CD4-positive, alpha-beta memory T cell (primary cell): ENCODE results near the gene OR5K2. TPM values are rescaled to one million over a fixed set of nuclear protein-coding genes. Genes with fewer than 3 reads are reported as not detected.

ENCODE experiments used
- CTCF ChIA-PET: fragments of 350-600 bp; sonication (Branson Sonifier 250); formaldehyde crosslinking; loops from one replicate; lab custom pipeline; 2021; ENCODE audit warnings: inconsistent platforms; ENCODE audit not compliant: partially characterized antibody; lab: Charles Lee
- POLR2A ChIA-PET: fragments of 350-600 bp; sonication (Branson Sonifier 250); formaldehyde crosslinking; loops from one replicate; lab custom pipeline; 2021; ENCODE audit not compliant: partially characterized antibody; lab: Charles Lee
- DNase-seq, 5 donors: peaks; one replicate each; pipeline versions ENCODE4 v3.0.0 to v3.0.0-alpha.2; 2020 to 2022; ENCODE audit warnings: mixed read lengths in 1 of 5
- H3K27ac ChIP-seq: one replicate; pipeline ENCODE4 v1.7.0; 2013; ENCODE audit warnings: low read depth, low read length
- H3K27me3 ChIP-seq: 2 replicates; pipeline ENCODE4 v1.7.0; 2013; ENCODE audit warnings: mild to moderate bottlenecking, low read length, moderate library complexity; ENCODE audit not compliant: insufficient read depth
- H3K36me3 ChIP-seq: 2 replicates; pipeline ENCODE4 v1.7.0; 2013; ENCODE audit warnings: mild to moderate bottlenecking, low read length, moderate library complexity; ENCODE audit not compliant: insufficient read depth
- H3K4me1 ChIP-seq: 2 replicates; pipeline ENCODE4 v1.7.0; 2013; ENCODE audit warnings: mild to moderate bottlenecking, low read length, moderate library complexity; ENCODE audit not compliant: insufficient read depth
- H3K4me3 ChIP-seq, 2 donors: one replicate each; pipeline ENCODE4 v1.7.0; 2013; ENCODE audit warnings: low read length in 2 of 2, mild to moderate bottlenecking in 1 of 2
- H3K9me3 ChIP-seq, 2 donors: one replicate each; pipeline ENCODE4 v1.7.0; 2013; ENCODE audit warnings: low read length in 2 of 2, control low read depth in 1 of 2; ENCODE audit not compliant: control insufficient read depth in 1 of 2
- H3K27ac Mint-ChIP-seq, 7 donors: one replicate each; pipeline ENCODE4 v1.8.0; 2020 to 2021; ENCODE audit warnings: mixed read lengths in 7 of 7, mild to moderate bottlenecking in 6 of 7, inconsistent platforms in 3 of 7, moderate library complexity in 3 of 7
- H3K27me3 Mint-ChIP-seq, 2 donors: one replicate each; pipeline ENCODE4 v1.8.0; 2020 to 2021; ENCODE audit warnings: mixed read lengths in 2 of 2
- H3K36me3 Mint-ChIP-seq, 2 donors: one replicate each; pipeline ENCODE4 v1.8.0; 2020 to 2021; ENCODE audit warnings: mixed read lengths in 2 of 2, inconsistent platforms in 1 of 2, mild to moderate bottlenecking in 1 of 2
- H3K4me1 Mint-ChIP-seq, 4 donors: one replicate each; pipeline ENCODE4 v1.8.0; 2020 to 2021; ENCODE audit warnings: mixed read lengths in 4 of 4, mild to moderate bottlenecking in 1 of 4
- H3K4me3 Mint-ChIP-seq, 8 donors: one replicate each; pipeline ENCODE4 v1.8.0; 2020 to 2021; ENCODE audit warnings: mixed read lengths in 8 of 8, mild to moderate bottlenecking in 7 of 8, moderate library complexity in 6 of 8, inconsistent platforms in 3 of 8
- H3K9me3 Mint-ChIP-seq, 8 donors: one replicate each; pipeline ENCODE4 v1.8.0; 2020 to 2021; ENCODE audit warnings: mixed read lengths in 8 of 8, mild to moderate bottlenecking in 5 of 8, inconsistent platforms in 3 of 8, moderate library complexity in 1 of 8
- intact Hi-C: fragments of 100-400 bp; cut with micrococcal nuclease; formaldehyde crosslinking; loops from one replicate; pipeline ENCODE4 v1.15.1; 2023
- polyA plus RNA-seq, 2 donors: library from polyadenylated mRNA; unstranded; fragments of 300-500 nt; fragmentation: Illumina TruSeq; gene quantifications; one replicate each; pipeline ENCODE4 v1.2.3, GENCODE V29; 2021
- total RNA-seq, 2 experiments: library from RNA; stranded (reverse); gene quantifications; one replicate each; pipeline ENCODE4 v1.2.3, GENCODE V29; 2021

The OR5K2 gene
- total and polyA plus RNA-seq, 4 experiments from 2014 or later: not detected

DNA sequence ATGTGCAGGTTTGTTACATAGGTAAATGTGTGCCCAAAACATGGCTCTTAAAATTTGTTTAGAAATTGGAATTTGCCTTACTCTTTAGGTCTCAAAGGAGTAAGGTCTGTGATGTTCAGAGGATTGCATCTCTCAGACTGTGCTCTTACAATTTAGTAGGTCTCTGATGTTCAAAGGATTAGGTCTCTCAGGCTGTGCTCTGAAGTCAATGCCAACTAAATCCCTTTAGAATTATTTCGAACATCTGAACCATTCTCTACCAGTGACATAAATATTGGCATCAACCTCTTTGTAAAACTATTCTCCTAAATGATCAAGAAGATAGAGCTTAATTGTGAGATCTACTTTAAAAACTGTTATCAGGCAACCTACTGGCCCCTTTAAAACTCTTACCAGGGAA, 34.6 kb upstream of the OR5K2 start, which contains the start of gene OR5K1:
Gene OR5K1 (plus strand): TSS at position 301 of the 400 bp plus-strand sequence. CDS start 6,376 bp downstream, outside the sequence.
- no peaks in the 10 kb centered on the region for H3K27me3 Mint-ChIP-seq
- intact Hi-C loops: no loop called here
- no peaks in the 10 kb centered on the region for H3K9me3 ChIP-seq
- H3K36me3 Mint-ChIP-seq: no peaks in the 10 kb centered on the region
- no peaks in the 10 kb centered on the region for H3K4me1 ChIP-seq
- no peaks in the 10 kb centered on the region for H3K27me3 ChIP-seq
- H3K4me3 ChIP-seq: no peak within 1 kb of the TSS
- POLR2A ChIA-PET: no interaction called here
- no peak within 1 kb of the TSS for H3K27ac ChIP-seq
- H3K4me3 Mint-ChIP-seq: no peak within 1 kb of the TSS
- peaks cover 0 to 8% (median 2%) of the 10 kb centered on the region in 8 donors for H3K9me3 Mint-ChIP-seq
- CTCF ChIA-PET: no interaction called here
- no peaks in the 10 kb centered on the region for H3K36me3 ChIP-seq
- DNase-seq: no peak
- H3K4me1 Mint-ChIP-seq: no peaks in the 10 kb centered on the region
- peak within 1 kb of the TSS in 2 of 7 donors; percentile 6 to 16 for H3K27ac Mint-ChIP-seq

DNA sequence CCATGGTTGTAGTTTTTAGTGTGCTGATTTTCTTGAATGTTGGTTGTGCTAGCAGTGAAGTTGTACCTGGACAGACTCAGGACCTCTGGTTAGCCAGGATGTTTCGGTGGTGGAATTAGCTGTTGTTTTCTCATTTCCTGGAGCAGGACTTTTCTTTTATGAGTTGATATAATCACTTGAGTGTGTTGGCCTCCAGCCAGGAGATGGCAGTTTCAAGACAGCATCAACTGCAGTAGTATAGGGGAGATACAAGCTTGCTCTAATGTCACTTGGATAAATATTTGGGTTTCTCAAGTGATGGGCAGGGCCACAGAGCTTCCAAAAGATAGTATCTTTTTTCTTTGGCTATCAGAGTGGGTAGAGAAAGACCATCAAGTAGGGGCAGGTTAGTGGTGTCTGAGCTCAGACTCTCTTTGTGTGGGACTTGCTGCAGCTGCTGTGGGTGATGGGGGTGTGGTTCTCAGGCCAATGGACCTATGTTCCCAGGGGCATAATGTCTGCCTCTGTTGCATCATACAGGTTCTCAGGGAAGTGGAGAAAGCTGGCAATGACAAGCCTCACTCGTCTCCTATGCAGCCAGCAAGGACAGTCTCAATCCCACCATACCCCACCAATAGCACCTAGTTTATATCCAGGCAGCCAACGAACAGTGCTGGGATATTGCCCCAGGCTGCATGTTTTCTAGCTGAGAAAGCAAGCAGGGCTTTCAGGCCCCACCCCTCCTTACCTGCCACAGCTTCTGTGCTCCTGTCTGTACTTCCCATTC, 14.6 kb upstream of the OR5K2 start:
- H3K27ac ChIP-seq: no peak overlapping the region
- no peaks in the 10 kb centered on the region for H3K27me3 ChIP-seq
- POLR2A ChIA-PET: interaction anchor here (0.8 kb wide), 1 partner anchor 81 kb away, joined by 3 read pairs; no protein-coding TSS in a partner anchor
- intact Hi-C loops: no loop called here
- no peak for DNase-seq
- no peaks in the 10 kb centered on the region for H3K4me1 ChIP-seq
- no peaks in the 10 kb centered on the region for H3K4me1 Mint-ChIP-seq
- peaks cover 0 to 4% of the 10 kb centered on the region in 2 donors for H3K9me3 ChIP-seq
- peaks cover 4 to 7% of the 10 kb centered on the region in 2 donors for H3K27me3 Mint-ChIP-seq
- H3K4me3 ChIP-seq: no peak overlapping the region
- H3K9me3 Mint-ChIP-seq: peaks cover 3 to 70% (median 43%) of the 10 kb centered on the region in 8 donors
- H3K4me3 Mint-ChIP-seq: no peak overlapping the region
- H3K36me3 Mint-ChIP-seq: peaks cover 2 to 11% of the 10 kb centered on the region in 2 donors
- H3K36me3 ChIP-seq: no peaks in the 10 kb centered on the region
- peak overlapping the region in 2 of 7 donors; percentile 7 to 11 for H3K27ac Mint-ChIP-seq
- CTCF ChIA-PET: no interaction called here

DNA sequence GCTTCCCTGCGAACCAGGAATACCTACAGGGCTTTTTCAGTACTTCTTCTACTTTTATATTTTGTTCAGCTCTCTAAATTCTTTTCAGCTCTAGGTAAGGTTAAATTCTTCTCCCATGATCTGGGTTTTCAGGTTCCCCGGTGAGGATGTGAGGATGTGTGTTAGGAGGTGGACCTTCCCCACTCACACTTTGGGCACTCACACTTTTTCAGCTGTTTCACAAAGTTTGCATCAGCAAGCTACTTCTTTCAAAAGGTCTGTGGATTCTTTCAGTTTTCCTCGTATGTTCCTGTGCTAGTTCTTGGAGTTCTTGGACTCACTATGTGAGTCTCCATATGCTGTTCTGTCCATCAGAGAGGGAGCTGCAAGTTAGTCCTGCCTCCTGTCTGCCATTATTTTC, 13.9 kb upstream of the OR5K2 start:
- Histone ChIP-seq H3K27me3 (no peaks in the 10 kb centered on the region), H3K9me3 (peaks cover 0 to 4% of the 10 kb centered on the region in 2 donors), H3K4me1 (no peaks in the 10 kb centered on the region), H3K4me3 (no peak overlapping the region), H3K36me3 (no peaks in the 10 kb centered on the region), H3K27ac (no peak overlapping the region)
- POLR2A ChIA-PET: no interaction called here
- Mint-ChIP-seq H3K4me3 (no peak overlapping the region), H3K27ac (peak overlapping the region in 1 of 7 donors; percentile 11), H3K9me3 (peaks cover 5 to 71% (median 49%) of the 10 kb centered on the region in 8 donors), H3K27me3 (peaks cover 4 to 9% of the 10 kb centered on the region in 2 donors), H3K36me3 (peaks cover 2 to 14% of the 10 kb centered on the region in 2 donors), H3K4me1 (no peaks in the 10 kb centered on the region)
- intact Hi-C loops: no loop called here
- DNase-seq: no peak
- CTCF ChIA-PET: no interaction called here

DNA sequence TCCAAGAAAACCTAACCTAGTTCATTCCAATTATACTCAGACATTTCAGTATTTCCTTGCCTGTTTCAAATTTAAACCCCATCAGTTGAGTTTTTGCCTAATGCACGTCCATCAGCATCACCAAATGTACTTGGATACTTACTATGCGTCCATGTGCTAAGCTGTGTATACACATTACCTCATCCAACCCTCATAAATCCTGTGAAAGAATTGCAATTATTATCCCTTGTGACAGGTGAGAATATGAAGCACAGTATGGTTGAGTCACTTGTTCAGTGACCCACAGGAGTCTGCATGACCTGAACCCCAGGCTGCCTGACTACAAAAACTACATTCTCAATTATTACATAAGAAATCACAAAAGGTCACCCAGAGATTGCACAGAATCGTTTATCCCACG, 2.5 kb downstream of the OR5K2 start:
- no peaks in the 10 kb centered on the region for H3K36me3 ChIP-seq
- no peaks in the 10 kb centered on the region for H3K4me1 ChIP-seq
- intact Hi-C loops: no loop called here
- H3K27me3 ChIP-seq: no peaks in the 10 kb centered on the region
- Mint-ChIP-seq H3K9me3 (no peaks in the 10 kb centered on the region), H3K4me3 (no peak overlapping the region), H3K27ac (no peak overlapping the region), H3K36me3 (peaks cover 0 to 22% of the 10 kb centered on the region in 2 donors), H3K27me3 (no peaks in the 10 kb centered on the region), H3K4me1 (peaks cover 0 to 16% (median 5%) of the 10 kb centered on the region in 4 donors)
- DNase-seq: no peak
- H3K4me3 ChIP-seq: no peak overlapping the region
- CTCF ChIA-PET: interaction anchor here (2.7 kb wide), 1 partner anchor 74 kb away, joined by 6 read pairs; no protein-coding TSS in a partner anchor
- no peaks in the 10 kb centered on the region for H3K9me3 ChIP-seq
- POLR2A ChIA-PET: interaction anchor here (28.2 kb wide), 1 partner anchor 59 kb away, joined by 680 read pairs; no protein-coding TSS in a partner anchor
- H3K27ac ChIP-seq: no peak overlapping the region

DNA sequence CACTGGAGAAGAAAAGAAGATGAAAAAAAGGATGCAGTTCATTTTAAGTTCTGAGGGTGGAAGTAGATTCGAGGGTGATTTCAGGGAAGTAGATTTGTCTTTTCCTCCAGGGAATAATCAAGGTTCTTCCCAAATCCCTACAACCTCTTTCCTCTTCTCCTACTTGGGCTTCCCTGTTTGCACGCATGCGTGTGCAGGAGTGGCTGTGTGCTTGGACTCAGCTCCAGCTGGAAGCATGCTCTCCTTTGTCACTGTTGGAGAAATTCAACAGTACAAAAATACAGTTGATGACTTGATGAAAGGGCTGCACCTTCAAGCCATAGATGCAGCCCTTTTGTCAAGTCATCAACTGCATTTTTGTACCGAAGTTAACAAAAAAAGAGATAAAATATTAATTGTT, 3.8 kb downstream of the OR5K2 start:
- no peaks in the 10 kb centered on the region for H3K27me3 Mint-ChIP-seq
- H3K9me3 ChIP-seq: no peaks in the 10 kb centered on the region
- no peaks in the 10 kb centered on the region for H3K36me3 ChIP-seq
- no peak overlapping the region for H3K27ac ChIP-seq
- H3K4me3 ChIP-seq: no peak overlapping the region
- POLR2A ChIA-PET: interaction anchor here (28.2 kb wide), 1 partner anchor 58 kb away, joined by 680 read pairs; no protein-coding TSS in a partner anchor
- intact Hi-C loops: no loop called here
- CTCF ChIA-PET: no interaction called here
- H3K27me3 ChIP-seq: no peaks in the 10 kb centered on the region
- H3K36me3 Mint-ChIP-seq: peaks cover 4 to 25% of the 10 kb centered on the region in 2 donors
- H3K4me3 Mint-ChIP-seq: no peak overlapping the region
- no peaks in the 10 kb centered on the region for H3K4me1 ChIP-seq
- peaks cover 0 to 16% (median 8%) of the 10 kb centered on the region in 4 donors for H3K4me1 Mint-ChIP-seq
- no peaks in the 10 kb centered on the region for H3K9me3 Mint-ChIP-seq
- no peak for DNase-seq
- H3K27ac Mint-ChIP-seq: no peak overlapping the region

DNA sequence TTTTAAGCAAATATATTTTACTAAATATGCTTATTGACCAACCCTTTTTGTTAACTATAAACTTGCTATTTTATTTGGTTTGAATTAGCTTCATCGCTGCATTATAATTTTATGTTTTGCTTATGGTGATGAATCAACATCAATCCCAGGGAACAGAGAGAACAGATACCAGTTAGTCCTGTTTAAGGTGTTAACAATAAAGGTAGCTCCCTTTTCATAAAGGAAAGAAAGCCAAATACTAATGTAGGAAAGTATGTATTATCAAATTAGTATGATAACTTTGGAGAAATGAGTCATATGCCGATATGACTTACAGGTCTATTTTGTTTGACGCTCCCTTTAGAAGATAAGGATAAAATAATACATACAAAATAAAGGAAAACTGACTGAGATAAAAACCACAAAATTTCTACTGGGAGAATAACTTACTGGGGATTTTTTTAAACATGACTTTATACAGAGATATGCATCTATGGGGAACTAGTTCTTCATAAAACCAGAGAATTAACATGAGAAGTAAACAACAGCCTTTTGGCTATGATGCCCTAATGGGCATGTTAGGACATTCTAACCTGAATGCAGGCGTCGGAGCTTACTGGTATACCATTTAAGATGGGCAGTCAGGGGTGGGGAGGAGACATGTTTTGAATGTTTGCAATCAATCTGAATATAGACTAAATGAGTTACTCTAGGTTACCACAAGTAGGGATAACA, 4.5 kb downstream of the OR5K2 start:
- Histone ChIP-seq H3K27me3 (no peaks in the 10 kb centered on the region), H3K4me3 (no peak overlapping the region), H3K9me3 (no peaks in the 10 kb centered on the region), H3K4me1 (no peaks in the 10 kb centered on the region), H3K27ac (no peak overlapping the region), H3K36me3 (no peaks in the 10 kb centered on the region)
- Mint-ChIP-seq H3K27ac (peak overlapping the region in 2 of 7 donors; percentile 42 to 54), H3K27me3 (no peaks in the 10 kb centered on the region), H3K4me1 (peaks cover 0 to 20% (median 8%) of the 10 kb centered on the region in 4 donors), H3K9me3 (no peaks in the 10 kb centered on the region), H3K36me3 (peaks cover 6 to 33% of the 10 kb centered on the region in 2 donors), H3K4me3 (no peak overlapping the region)
- ChIA-PET CTCF (no interaction called here), POLR2A (interaction anchor here (28.2 kb wide), 1 partner anchor 57 kb away, joined by 680 read pairs; no protein-coding TSS in a partner anchor)
- DNase-seq: no peak
- intact Hi-C loops: no loop called here

DNA sequence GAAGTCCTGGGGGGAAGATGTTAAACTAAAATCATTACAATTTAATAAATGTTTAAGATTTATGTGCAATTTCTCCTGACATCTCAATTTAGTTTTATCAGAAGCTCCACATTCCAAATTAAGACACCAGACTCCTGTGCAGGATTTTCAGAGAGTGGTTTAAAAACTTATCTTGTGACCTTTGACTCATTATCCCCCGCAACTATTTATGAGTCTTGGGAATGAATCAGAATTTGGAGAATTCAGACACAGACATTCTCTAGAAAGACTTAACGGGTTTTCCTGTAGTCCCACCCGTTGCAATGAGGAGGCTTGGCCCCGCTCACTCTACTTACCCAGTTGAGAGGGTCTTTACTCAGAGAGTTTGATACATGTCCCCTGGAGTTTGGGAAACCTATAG, 7.1 kb downstream of the OR5K2 start:
- H3K4me3 ChIP-seq: no peak overlapping the region
- no peak overlapping the region for H3K27ac Mint-ChIP-seq
- ChIA-PET CTCF (interaction anchor here (1.6 kb wide), 1 partner anchor 466 kb away, joined by 3 read pairs; no protein-coding TSS in a partner anchor), POLR2A (interaction anchor here (1.3 to 28.2 kb wide), 3 partner anchors 10 to 54 kb away, joined by 3 to 680 read pairs (median 3); partner anchors contain the start of gene CLDND1)
- H3K9me3 ChIP-seq: no peaks in the 10 kb centered on the region
- H3K4me1 Mint-ChIP-seq: peaks cover 14 to 36% (median 17%) of the 10 kb centered on the region in 4 donors
- no peaks in the 10 kb centered on the region for H3K27me3 ChIP-seq
- no peak overlapping the region for H3K27ac ChIP-seq
- DNase-seq: no peak
- no peak overlapping the region for H3K4me3 Mint-ChIP-seq
- intact Hi-C loops: no loop called here
- peaks cover 21 to 47% of the 10 kb centered on the region in 2 donors for H3K36me3 Mint-ChIP-seq
- no peaks in the 10 kb centered on the region for H3K36me3 ChIP-seq
- H3K27me3 Mint-ChIP-seq: no peaks in the 10 kb centered on the region
- H3K9me3 Mint-ChIP-seq: peaks cover 0 to 2% (median 0%) of the 10 kb centered on the region in 8 donors
- no peaks in the 10 kb centered on the region for H3K4me1 ChIP-seq
